ENCODE measurements around the gene DNAJB6. TPM values are rescaled to one million over a fixed set of nuclear protein-coding genes. Genes with fewer than 3 reads are reported as not detected.

DNAJB6 gene
- total RNA-seq, 1 donor from 2014 or later = 172 TPM

GRCh38 chr7:157299613-157300368, 37.0 kb upstream of the DNAJB6 start:
- Histone ChIP-seq H3K27ac (no peak overlapping the region), H3K4me2 (no peak overlapping the region), H3K4me1 (no peaks in the 10 kb centered on the region), H3K36me3 (no peaks in the 10 kb centered on the region), H3K27me3 (no peaks in the 10 kb centered on the region), H3K9me3 (ENCODE audit: low read depth) (no peaks in the 10 kb centered on the region), H4K20me1 (ENCODE audit: low read depth) (no peaks in the 10 kb centered on the region), H2AFZ (replicated peaks) (no peak overlapping the region), H3K79me2 (ENCODE audit: low read depth) (no peaks in the 10 kb centered on the region), H3F3A (ENCODE audit: low read depth) (no peaks in the 10 kb centered on the region), H3K9ac (no peak overlapping the region), H3K4me3 (no peak overlapping the region)
- H3K9me3 Mint-ChIP-seq = peaks cover 6% of the 10 kb centered on the region
- peak overlapping the region; percentile 54 for H3K4me3 Mint-ChIP-seq
- TF ChIP-seq EZH2phosphoT487 (IDR thresholded peaks at IDR 0.05) = no peak
- TF ChIP-seq CTCF (IDR thresholded peaks at IDR 0.05) = peak; percentile 5
- DNase-seq (ENCODE audit: low spot score) = no peak
- H3K27ac Mint-ChIP-seq = peak overlapping the region; percentile 46
- H3K36me3 Mint-ChIP-seq = no peaks in the 10 kb centered on the region
- H3K27me3 Mint-ChIP-seq (ENCODE audit: insufficient read depth, low read depth) = peaks cover 12% of the 10 kb centered on the region
- H3K4me1 Mint-ChIP-seq = peaks cover 8% of the 10 kb centered on the region

- no peak for DNase-seq (ENCODE audit: low spot score)
- H3K4me1 ChIP-seq = no peaks in the 10 kb centered on the region
- H3K36me3 ChIP-seq = no peaks in the 10 kb centered on the region
- Mint-ChIP-seq H3K4me1 (peaks cover 8% of the 10 kb centered on the region), H3K36me3 (no peaks in the 10 kb centered on the region), H3K4me3 (no peak overlapping the region), H3K27me3 (ENCODE audit: insufficient read depth, low read depth) (peaks cover 12% of the 10 kb centered on the region), H3K9me3 (peaks cover 6% of the 10 kb centered on the region), H3K27ac (no peak overlapping the region)
- no peaks in the 10 kb centered on the region for H3K9me3 ChIP-seq (ENCODE audit: low read depth)
- H3F3A ChIP-seq (ENCODE audit: low read depth) = no peaks in the 10 kb centered on the region
- no peak overlapping the region for H2AFZ ChIP-seq (replicated peaks)
- H4K20me1 ChIP-seq (ENCODE audit: low read depth) = no peaks in the 10 kb centered on the region
- H3K27ac ChIP-seq = no peak overlapping the region
- no peaks in the 10 kb centered on the region for H3K27me3 ChIP-seq
- TF ChIP-seq CTCF (IDR thresholded peaks at IDR 0.05) (no peak), EZH2 (IDR thresholded peaks at IDR 0.05) (no peak), EZH2phosphoT487 (IDR thresholded peaks at IDR 0.05) (no peak)
- H3K4me3 ChIP-seq = no peak overlapping the region
- H3K79me2 ChIP-seq (ENCODE audit: low read depth) = no peaks in the 10 kb centered on the region
- H3K9ac ChIP-seq = no peak overlapping the region
- no peak overlapping the region for H3K4me2 ChIP-seq
These were observed 36.4 kb upstream of the DNAJB6 start for GRCh38 chr7:157300369-157300825.

DNA sequence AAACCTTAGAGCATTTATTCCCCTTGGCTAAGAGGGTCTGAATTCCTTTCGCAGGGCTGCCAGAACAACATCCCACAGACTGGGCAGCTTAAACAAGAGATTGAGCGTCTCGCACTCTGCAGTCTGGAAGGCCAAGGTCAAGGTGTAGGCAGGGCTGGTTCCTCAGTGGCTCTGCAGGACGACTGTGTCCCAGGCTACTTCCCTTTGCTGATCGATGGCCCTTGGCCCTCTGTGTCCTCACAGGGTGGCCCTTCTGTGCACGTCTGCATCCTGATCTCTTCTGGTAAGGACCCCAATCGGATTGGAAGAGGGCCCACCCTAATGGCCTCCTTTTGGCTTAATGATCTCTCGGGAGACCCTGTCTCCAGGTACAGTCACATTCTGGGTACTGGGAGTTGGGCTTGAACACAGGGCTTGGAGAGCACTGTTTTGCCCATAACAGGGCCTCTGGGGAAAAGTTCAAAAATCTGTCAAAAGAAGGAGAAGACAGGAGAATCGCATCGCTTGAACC, 35.1 kb upstream of the DNAJB6 start:
- H3K79me2 ChIP-seq (ENCODE audit: low read depth) = no peaks in the 10 kb centered on the region
- DNase-seq (ENCODE audit: low spot score) = no peak
- no peak overlapping the region for H3K4me3 Mint-ChIP-seq

More for the DNA sequence above, 35.1 kb upstream of the DNAJB6 start:
- TF ChIP-seq CTCF (IDR thresholded peaks at IDR 0.05) (no peak), EZH2 (IDR thresholded peaks at IDR 0.05) (no peak), EZH2phosphoT487 (IDR thresholded peaks at IDR 0.05) (no peak)
- Histone ChIP-seq H3K36me3 (no peaks in the 10 kb centered on the region), H3F3A (ENCODE audit: low read depth) (no peaks in the 10 kb centered on the region), H3K9ac (no peak overlapping the region), H3K4me1 (no peaks in the 10 kb centered on the region), H3K9me3 (ENCODE audit: low read depth) (no peaks in the 10 kb centered on the region), H3K4me3 (no peak overlapping the region), H4K20me1 (ENCODE audit: low read depth) (no peaks in the 10 kb centered on the region), H3K27me3 (no peaks in the 10 kb centered on the region), H3K4me2 (no peak overlapping the region), H2AFZ (replicated peaks) (no peak overlapping the region), H3K27ac (no peak overlapping the region)
- H3K27ac Mint-ChIP-seq = peak overlapping the region; percentile 23
- peaks cover 9% of the 10 kb centered on the region for H3K27me3 Mint-ChIP-seq (ENCODE audit: insufficient read depth, low read depth)
- no peaks in the 10 kb centered on the region for H3K36me3 Mint-ChIP-seq
- peaks cover 6% of the 10 kb centered on the region for H3K9me3 Mint-ChIP-seq
- H3K4me1 Mint-ChIP-seq = peaks cover 11% of the 10 kb centered on the region

Measured in neural progenitor cell (in vitro differentiated cells).